Measurements from ENCODE around the gene KCNJ1.

Gene KCNJ1

DNA sequence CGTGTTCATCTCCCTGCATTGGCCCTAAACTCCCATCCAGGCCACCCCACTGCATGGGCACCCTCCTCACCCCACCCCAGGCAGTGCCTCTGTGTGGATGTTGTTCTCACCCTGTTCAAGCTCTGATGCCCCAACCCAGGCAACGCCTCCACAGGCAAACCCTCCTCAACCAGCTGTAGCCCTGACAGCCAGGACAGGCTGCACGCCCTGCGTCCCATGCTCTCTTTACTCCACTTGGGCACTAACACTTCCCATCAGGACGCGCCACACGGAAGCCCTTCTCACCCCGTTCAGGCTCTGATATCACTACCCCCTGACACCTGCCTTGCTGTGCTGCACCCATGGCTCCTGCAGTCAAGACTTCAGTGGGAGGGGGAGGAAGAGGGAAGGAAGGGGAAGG lies 47.9 kb downstream of the KCNJ1 start:
- DNase-seq = no peak

DNA sequence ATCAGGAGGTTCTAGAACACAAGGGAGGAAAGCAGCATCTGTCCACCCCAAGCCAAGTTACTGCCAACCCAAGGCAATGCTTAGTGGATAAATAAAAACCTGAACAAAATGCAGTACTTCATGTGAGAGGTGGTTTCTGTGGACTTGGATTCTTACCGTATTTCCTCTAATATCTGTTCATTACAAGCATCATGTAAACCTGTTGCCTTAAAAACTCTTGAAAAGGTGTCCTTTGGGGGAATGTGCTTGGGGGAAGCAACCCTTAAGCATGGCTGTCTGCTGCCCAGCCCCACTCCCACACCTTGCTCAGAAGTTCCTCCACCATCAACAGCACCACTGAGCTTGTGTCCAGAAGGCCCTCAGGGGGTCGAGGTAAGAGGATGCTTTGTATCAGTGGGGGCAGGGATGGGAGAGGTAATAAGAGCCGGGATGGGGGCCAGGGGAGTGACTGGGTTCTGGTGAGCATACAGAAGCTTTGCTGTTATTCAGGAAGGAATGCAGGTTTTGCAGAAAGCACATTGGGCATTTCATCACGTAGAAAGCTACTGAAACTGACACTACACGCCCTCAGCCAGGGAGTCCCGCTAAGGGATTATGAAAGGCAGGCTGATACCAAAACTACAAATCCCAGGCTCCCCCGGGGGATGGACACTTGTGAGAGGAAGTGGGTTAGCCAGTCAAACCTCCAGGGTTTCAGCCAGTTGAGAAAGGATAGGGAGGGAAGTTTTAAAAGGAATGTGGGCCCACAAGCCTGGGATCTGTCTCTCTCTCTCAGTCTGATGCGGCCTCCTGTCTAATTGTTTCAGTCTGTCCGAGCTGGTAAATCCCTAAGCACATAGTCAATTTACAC lies 52.0 kb downstream of the KCNJ1 start:
- no peak for DNase-seq

DNA sequence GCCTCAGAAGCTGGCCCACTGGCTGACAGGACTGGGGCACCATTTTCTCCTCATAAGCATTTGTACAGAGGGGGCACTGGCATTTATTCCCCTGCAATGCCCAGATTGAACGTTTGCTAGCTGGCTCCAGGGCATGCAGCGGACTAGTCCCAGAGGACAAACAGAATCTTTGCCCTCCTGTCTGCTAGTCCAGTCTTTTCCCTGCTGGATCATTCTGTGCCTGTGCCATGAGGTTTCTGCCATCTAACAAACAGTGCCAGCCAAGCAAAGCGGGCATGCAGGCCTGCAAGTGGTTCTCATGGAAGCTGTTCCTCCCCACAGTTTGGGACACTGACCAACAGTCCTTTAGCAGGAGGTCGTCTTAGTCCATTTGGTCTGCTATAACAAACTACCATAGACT lies 53.4 kb downstream of the KCNJ1 start:
- DNase-seq = no peak

DNA sequence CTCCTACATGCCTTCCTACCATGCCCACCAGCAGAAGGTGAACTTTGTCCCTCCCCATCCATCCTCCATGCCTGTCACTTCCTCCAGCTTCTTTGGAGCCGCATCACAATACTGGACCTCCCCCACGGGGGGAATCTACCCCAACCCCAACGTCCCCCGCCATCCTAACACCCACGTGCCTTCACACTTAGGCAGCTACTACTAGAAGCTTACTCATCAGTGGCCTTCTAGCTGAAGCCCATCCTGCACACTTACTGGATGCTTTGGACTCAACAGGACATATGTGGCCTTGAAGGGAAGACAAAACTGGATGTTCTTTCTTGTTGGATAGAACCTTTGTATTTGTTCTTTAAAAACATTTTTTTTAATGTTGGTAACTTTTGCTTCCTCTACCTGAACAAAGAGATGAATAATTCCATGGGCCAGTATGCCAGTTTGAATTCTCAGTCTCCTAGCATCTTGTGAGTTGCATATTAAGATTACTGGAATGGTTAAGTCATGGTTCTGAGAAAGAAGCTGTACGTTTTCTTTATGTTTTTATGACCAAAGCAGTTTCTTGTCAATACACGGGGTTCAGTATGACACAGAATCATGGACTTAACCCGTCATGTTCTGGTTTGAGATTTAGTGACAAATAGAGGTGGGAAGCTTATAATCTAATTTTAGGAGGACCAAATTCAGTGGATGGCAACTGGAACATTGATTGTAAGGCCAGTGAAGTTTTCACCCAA lies 56.1 kb downstream of the KCNJ1 start:
- DNase-seq = no peak

DNA sequence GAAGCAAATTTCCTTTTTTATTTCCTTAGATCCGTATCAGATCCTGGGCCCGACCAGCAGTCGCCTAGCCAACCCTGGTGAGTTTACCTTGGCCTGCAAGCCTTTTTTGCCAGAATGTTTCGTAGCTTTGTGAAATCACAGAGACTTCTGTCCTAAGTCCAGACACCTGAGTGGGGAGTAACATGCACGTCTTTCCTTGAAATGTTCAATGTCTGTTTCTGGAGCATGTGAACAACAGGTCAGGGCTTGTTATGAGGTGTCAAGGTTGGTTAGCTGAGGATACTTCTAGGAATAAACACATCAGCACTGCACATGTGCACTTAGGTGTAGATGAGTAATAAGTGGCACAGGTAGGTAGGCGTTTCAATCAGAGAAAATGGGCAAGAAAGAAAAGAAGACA lies 58.0 kb downstream of the KCNJ1 start:
- DNase-seq = no peak

DNA sequence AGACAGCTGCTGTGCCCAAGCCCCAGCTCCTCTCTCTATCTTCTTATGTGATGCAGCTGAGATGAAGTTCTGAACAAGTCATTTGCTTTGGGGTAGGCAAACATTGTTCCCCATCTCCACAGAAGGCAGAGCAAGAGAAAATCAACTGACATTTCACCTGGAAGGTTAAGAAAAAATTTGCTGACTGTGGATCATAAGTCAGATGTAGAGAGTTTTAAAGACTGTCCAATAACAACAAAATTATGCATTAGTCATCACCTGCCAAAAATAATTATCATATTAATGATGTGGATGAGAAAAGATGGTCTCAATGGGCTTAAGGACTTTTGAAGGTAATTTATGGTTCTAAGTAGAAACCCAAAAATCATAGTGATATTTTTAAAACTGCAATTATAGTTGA lies 59.2 kb downstream of the KCNJ1 start:
- DNase-seq = no peak

DNA sequence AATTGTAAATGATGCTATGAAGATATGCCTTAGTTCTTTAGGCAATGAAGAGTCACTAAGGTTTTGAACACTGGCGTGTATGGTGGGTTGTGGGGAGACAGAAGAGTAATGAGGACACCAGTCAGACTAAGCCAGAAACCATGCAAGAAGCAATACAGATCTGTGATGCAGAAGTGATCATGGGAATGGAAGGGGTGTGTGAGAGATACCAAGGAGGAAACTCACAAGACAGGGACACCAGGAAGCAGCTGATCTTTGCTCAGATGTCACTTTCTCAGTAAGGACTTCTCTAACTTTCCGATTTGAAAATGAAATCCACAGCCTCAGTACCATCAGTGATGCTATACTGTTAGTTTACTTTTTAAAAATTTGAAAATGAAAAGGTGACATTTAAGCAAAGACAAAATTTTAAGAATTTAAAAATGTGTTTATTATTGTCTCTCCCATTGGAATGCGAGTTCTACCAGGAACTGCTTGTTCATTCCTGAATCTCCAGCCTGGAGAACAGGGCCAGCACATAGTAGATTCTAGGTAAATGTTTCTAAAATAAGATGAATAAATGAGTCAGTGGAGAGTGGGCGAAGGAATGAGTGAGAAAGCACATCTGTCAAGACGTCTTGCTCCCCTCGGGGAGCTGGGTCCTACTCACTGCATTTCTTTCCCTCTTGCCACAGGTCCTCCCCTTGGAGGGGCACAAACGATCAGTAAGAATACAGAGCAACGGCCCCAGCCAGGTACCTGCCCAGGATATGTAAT lies 60.4 kb downstream of the KCNJ1 start:
- no peak for DNase-seq

DNA sequence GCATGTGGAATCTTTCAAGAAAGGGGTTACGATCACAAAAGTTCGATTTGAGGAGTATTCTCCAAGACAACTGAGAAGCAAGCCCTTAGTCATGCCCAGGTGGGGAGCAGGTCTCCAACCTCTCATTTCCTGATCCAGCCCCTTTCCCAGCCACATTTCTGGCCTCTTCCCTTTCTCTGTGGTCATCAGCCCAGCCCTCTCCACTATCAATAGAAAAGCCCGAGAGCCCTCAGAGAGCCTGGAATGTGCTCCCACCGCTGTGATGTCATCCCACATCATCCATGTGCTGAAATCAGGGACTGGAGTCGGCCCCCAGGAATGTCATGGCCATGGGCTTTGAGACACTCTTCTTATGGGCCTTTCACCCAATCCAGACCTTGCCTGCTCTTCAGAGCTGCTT lies 62.6 kb downstream of the KCNJ1 start:
- DNase-seq = no peak

DNA sequence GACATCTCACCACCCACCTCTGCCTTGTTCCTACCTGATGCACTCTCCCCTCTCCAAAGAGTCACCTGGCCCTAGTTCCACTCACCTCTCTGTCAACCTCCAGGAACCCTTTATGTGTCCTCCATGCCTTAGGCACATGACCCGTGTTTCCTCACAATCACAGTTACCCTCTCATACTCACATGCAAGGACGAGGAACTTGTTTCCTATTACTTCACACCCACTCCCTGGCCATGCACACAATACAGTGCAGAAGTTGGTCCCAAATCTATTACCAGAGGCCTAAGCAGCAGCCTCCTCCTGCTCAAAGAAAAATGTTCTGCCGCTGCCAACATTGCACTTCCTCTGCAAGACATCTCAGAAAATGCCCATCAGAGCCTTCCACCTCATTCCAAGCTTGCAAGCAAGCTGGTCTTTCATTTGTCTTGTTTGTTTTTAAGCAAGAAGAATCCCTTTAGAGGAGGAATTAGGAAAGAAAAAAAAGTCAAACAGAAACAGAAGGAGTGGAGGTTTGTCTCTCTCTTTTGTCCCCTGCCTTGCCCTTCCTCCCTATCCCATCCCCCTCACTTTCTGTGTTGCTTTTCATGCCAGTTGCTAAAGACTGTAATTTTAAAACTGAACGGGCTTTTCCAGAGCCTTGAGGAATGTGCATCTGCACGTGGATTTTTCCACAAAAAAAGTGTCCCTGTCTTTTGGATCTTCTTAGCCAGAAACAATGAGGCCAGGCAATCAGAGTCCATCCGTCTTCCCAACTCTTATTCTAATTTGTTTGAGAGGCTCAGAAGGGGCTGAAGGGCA lies 63.4 kb downstream of the KCNJ1 start:
- DNase-seq = no peak

DNA sequence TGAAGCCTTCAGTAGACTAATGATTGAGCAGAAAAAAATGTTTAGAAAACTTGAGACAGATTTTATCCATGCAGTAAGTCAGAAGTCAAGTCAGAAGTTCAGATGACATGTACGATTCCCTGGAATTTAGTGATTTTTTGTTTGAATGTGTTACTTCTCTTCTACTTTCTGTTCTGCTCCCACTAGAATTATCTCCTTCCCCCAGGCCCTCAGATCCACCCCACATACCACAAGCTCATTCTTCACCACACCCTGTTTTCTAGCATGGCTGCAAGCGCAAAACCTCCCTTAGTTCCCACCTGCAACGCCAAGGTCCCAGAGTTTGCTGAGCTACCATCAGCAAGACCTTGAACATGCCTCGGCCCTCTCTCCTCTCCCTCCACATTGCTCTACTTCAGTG lies 64.1 kb downstream of the KCNJ1 start:
- DNase-seq = no peak

DNA sequence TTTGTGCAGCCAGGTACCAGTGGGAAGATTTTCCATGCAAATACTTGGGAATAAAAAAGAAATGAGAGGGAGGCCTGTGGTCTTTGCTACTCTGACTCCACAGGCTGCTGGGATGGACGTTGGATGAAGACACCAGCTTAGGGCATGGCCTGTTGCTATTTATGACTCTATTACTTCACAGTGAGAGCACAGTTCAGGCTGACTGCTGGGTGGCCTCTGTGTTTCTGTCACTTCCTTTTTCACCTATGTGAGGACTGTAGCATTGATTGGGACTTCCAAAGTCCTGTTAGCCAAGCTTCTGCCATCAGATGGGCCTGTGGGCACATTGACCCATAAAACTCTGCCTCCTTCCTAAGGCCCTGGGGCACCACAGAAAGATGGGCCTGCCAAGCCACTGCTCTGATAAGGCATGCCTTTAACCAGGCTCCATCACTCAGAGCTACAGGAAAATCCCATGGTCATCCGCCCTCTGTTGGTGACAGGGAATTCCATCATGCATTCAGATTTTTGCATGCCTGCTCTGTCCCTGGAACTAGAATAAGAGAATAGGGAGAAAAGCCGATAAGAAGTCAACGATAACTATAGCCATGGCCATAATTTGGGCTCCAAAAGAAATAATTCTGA lies 64.6 kb downstream of the KCNJ1 start:
- DNase-seq = no peak

DNA sequence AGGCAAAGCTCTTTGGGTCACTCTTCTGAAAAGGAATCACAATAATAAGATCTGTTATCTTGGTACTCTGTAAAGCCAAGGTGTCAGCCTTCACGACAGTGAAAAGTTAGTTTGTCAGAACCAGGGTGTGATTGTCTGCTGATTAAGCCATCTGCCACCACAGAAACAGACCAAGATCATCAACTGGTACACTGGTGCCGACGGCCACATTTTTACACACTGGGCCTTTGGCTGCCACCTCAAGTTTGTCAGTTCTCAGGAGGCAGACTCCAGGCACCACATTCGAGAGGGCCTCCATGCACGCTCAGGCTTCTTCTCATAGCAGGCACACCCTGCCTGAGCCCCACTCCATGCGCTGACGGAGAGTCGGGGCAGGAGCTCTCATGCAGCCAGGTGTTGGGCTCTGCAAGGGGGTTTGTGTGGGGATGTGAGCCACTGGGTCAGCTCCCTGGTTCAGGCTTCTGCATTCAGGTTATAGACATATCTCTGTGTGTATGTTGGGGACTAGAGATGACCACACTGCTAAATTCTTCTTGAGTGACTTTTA lies 66.2 kb downstream of the KCNJ1 start:
- no peak for DNase-seq

DNA sequence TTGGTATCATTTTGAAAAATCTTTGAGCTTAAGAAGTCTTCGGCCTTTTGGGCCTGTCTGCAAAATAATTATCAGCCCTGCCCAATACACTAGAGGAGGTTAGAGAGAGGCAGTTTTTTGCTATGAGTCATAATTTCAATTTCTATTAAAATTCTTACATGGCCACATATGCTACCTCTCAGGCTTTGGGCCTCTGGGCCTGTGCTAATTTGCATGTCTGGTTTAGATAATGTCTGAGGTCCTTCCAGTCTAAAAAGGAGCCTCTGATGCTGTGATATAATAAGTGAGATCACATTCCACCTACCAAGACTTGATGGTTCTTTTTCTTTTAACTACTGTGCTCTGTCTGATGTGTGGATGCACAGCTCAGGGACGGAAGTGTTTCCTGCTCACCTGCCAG lies 70.8 kb downstream of the KCNJ1 start:
- DNase-seq = no peak

DNA sequence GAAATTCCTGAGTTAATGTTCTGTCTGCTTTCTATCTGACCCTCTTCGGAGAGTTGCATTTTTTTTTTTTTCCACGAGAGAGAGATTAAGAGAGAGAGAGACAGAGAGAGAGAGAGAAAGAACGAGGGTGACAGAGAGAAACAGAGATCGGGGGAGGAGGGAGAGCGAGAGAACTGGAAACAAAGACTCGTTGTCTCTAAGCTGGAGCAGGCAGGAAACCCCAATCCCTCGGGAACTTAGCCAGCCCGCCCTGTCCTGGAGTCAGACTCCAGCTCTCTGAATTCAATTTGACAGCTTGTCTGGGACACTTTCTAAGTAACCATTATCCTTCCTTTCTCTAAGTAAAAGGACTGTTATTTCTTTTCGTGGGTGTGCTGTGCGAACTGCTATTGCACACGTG lies 76.9 kb downstream of the KCNJ1 start:
- no peak for DNase-seq

DNA sequence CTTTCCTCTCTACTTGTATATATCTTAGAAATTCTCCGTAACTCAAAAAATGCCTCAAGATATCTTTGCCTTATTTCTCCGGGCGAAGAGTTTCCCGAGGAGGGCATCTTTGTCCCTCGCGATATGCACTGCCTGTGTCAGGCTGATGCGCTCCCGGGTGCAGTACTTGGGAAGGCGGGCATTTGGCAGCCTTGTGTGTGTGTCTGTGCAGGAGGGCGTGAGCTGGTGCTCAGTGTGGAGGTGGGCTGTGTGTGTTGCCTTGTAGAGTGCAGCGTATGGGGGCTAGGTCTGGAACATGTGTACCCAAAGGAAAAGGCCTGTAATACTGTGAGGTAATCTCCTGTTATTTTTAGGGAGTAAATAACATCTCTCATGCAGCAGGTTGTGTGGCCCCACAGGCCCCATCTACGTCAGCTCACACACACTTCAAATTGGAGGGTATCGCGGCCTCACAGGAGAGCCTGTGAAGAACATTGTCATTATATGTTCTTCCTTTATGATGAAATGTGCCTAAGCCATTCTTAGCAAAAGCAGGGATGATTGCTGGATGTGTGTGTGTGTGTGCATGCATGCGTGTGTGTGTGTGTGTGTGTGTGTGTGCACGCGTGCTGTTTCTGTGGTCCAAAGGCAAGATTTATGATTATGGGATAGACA lies 77.5 kb downstream of the KCNJ1 start:
- DNase-seq = no peak
